ENCODE results near the gene OST4. TPM values are rescaled to one million over a fixed set of nuclear protein-coding genes. Genes with fewer than 3 reads are reported as not detected.

Gene OST4
- total RNA-seq, 1 donor from 2014 or later, result 215 TPM

- Mint-ChIP-seq H3K4me3 (ENCODE audit: unreplicated experiment) (peak overlapping the region; percentile 55), H3K36me3 (ENCODE audit: unreplicated experiment) (peaks cover 11% of the 10 kb centered on the region), H3K27ac (ENCODE audit: unreplicated experiment) (peak overlapping the region; percentile 55), H3K9me3 (ENCODE audit: unreplicated experiment) (peaks cover 11% of the 10 kb centered on the region), H3K4me1 (ENCODE audit: low read depth, unreplicated experiment) (peaks cover 37% of the 10 kb centered on the region), H3K27me3 (ENCODE audit: unreplicated experiment) (peaks cover 13% of the 10 kb centered on the region)
- DNase-seq, result no peak
- no peak for TF ChIP-seq CTCF (IDR thresholded peaks at IDR 0.05; ENCODE audit: partially characterized antibody, unreplicated experiment)
Observed at GRCh38 chr2:27080140-27080469, 8.7 kb upstream of the OST4 start.

GRCh38 chr2:27079233-27080139 is 8.0 kb upstream of the OST4 start:
- DNase-seq, result no peak
- Mint-ChIP-seq H3K9me3 (ENCODE audit: unreplicated experiment) (peaks cover 11% of the 10 kb centered on the region), H3K27ac (ENCODE audit: unreplicated experiment) (peak overlapping the region; percentile 55), H3K4me1 (ENCODE audit: low read depth, unreplicated experiment) (peaks cover 39% of the 10 kb centered on the region), H3K36me3 (ENCODE audit: unreplicated experiment) (peaks cover 11% of the 10 kb centered on the region), H3K4me3 (ENCODE audit: unreplicated experiment) (peak overlapping the region; percentile 55), H3K27me3 (ENCODE audit: unreplicated experiment) (peaks cover 14% of the 10 kb centered on the region)
- TF ChIP-seq CTCF (IDR thresholded peaks at IDR 0.05; ENCODE audit: partially characterized antibody, unreplicated experiment), result no peak

- Mint-ChIP-seq H3K27ac (ENCODE audit: unreplicated experiment) (no peak within 1 kb of the TSS), H3K4me3 (ENCODE audit: unreplicated experiment) (peak within 1 kb of the TSS; percentile 75), H3K27me3 (ENCODE audit: unreplicated experiment) (peaks cover 14% of the 10 kb centered on the region), H3K9me3 (ENCODE audit: unreplicated experiment) (peaks cover 11% of the 10 kb centered on the region), H3K4me1 (ENCODE audit: low read depth, unreplicated experiment) (peaks cover 39% of the 10 kb centered on the region), H3K36me3 (ENCODE audit: unreplicated experiment) (peaks cover 11% of the 10 kb centered on the region)
- TF ChIP-seq CTCF (IDR thresholded peaks at IDR 0.05; ENCODE audit: partially characterized antibody, unreplicated experiment), result no peak
- DNase-seq, result peak; percentile 37
Observed at GRCh38 chr2:27078267-27079194, 7.1 kb upstream of the OST4 start, which contains the start of gene EMILIN1. TSS of gene EMILIN1 (plus strand) at chr2:27078615. CDS start at chr2:27079066, 451 bp downstream.

- no peak overlapping the region for H3K4me3 Mint-ChIP-seq (ENCODE audit: unreplicated experiment)
Observed at GRCh38 chr2:27077231-27077630, 5.8 kb upstream of the OST4 start.

More at GRCh38 chr2:27077231-27077630, 5.8 kb upstream of the OST4 start:
- H3K36me3 Mint-ChIP-seq (ENCODE audit: unreplicated experiment), result peaks cover 11% of the 10 kb centered on the region
- H3K27me3 Mint-ChIP-seq (ENCODE audit: unreplicated experiment), result peaks cover 15% of the 10 kb centered on the region
- peaks cover 14% of the 10 kb centered on the region for H3K9me3 Mint-ChIP-seq (ENCODE audit: unreplicated experiment)
- H3K27ac Mint-ChIP-seq (ENCODE audit: unreplicated experiment), result peak overlapping the region; percentile 59
- TF ChIP-seq CTCF (IDR thresholded peaks at IDR 0.05; ENCODE audit: partially characterized antibody, unreplicated experiment), result no peak
- DNase-seq, result no peak
- H3K4me1 Mint-ChIP-seq (ENCODE audit: low read depth, unreplicated experiment), result peaks cover 40% of the 10 kb centered on the region
